H9 (cell line): ENCODE data around the gene NFIX. TPM values are rescaled to one million over a fixed set of nuclear protein-coding genes. Genes with fewer than 3 reads are reported as not detected.
A peak's percentile ranks its signal among the peaks of the same experiment; 100 is the strongest.

ENCODE experiments used
- DNase-seq: peaks from one replicate; pipeline ENCODE4 v3.0.0-alpha.2; 2017
- H2AFZ ChIP-seq: one replicate; pipeline ENCODE4 v1.6.1; 2013; ENCODE audit warnings: mild to moderate bottlenecking, low read length, control low read depth, moderate library complexity
- H2AK5ac ChIP-seq: 2 replicates; pipeline ENCODE4 v1.6.1; 2013; ENCODE audit warnings: low read length, control low read depth, mixed read lengths; ENCODE audit not compliant: insufficient read length
- H2BK120ac ChIP-seq: one replicate; pipeline ENCODE4 v1.6.1; 2013; ENCODE audit warnings: low read depth, mild to moderate bottlenecking, low read length, control low read depth, inconsistent platforms; ENCODE audit not compliant: poor library complexity, severe bottlenecking
- H2BK12ac ChIP-seq: 2 replicates; pipeline ENCODE4 v1.6.1; 2013; ENCODE audit warnings: low read length, control low read depth, mixed read lengths, low read depth; ENCODE audit not compliant: insufficient read length
- H2BK15ac ChIP-seq: 2 replicates; pipeline ENCODE4 v1.6.1; 2013; ENCODE audit warnings: low read depth, low read length, control low read depth
- H2BK20ac ChIP-seq: one replicate; pipeline ENCODE4 v1.6.1; 2013; ENCODE audit warnings: low read depth, mild to moderate bottlenecking, low read length, control low read depth, inconsistent platforms; ENCODE audit not compliant: poor library complexity, severe bottlenecking
- H2BK5ac ChIP-seq: 2 replicates; pipeline ENCODE4 v1.6.1; 2013; ENCODE audit warnings: low read length, control low read depth, mixed read lengths; ENCODE audit not compliant: insufficient read length
- H3K14ac ChIP-seq: 2 replicates; pipeline ENCODE4 v1.6.1; 2013; ENCODE audit warnings: low read length, control low read depth; ENCODE audit not compliant: insufficient read depth
- H3K18ac ChIP-seq: 2 replicates; pipeline ENCODE4 v1.6.1; 2013; ENCODE audit warnings: low read depth, mild to moderate bottlenecking, mixed read lengths, low read length, control low read depth; ENCODE audit not compliant: insufficient read length
- H3K23ac ChIP-seq: 2 replicates; pipeline ENCODE4 v1.6.1; 2013; ENCODE audit warnings: low read length, control low read depth, mixed read lengths, low read depth; ENCODE audit not compliant: insufficient read length
- H3K23me2 ChIP-seq: 2 replicates; pipeline ENCODE4 v1.6.1; 2013; ENCODE audit warnings: low read depth, mild to moderate bottlenecking, mixed read lengths, low read length, control low read depth; ENCODE audit not compliant: insufficient read length, poor library complexity, severe bottlenecking
- H3K27ac ChIP-seq: 2 replicates; pipeline ENCODE4 v1.5.1; 2013; ENCODE audit warnings: low read length, control low read depth, mixed read lengths, low read depth; ENCODE audit not compliant: insufficient read length
- H3K27me3 ChIP-seq: 2 replicates; pipeline ENCODE4 v1.6.1; 2013; ENCODE audit warnings: low read length, control low read depth, inconsistent platforms; ENCODE audit not compliant: insufficient read depth
- H3K4ac ChIP-seq: 2 replicates; pipeline ENCODE4 v1.6.1; 2013; ENCODE audit warnings: low read depth, mild to moderate bottlenecking, control low read depth, inconsistent platforms, low read length, moderate library complexity
- H3K4me1 ChIP-seq: 2 replicates; pipeline ENCODE4 v1.6.1; 2013; ENCODE audit warnings: low read length, control low read depth, inconsistent platforms; ENCODE audit not compliant: insufficient read depth
- H3K4me2 ChIP-seq: 2 replicates; pipeline ENCODE4 v1.6.1; 2013; ENCODE audit warnings: low read length, control low read depth, mixed read lengths; ENCODE audit not compliant: insufficient read length, insufficient read depth
- H3K56ac ChIP-seq: 2 replicates; pipeline ENCODE4 v1.6.1; 2013; ENCODE audit warnings: low read depth, mild to moderate bottlenecking, mixed read lengths, low read length, control low read depth; ENCODE audit not compliant: insufficient read length
- H3K79me1 ChIP-seq: 2 replicates; pipeline ENCODE4 v1.6.1; 2013; ENCODE audit warnings: low read depth, mild to moderate bottlenecking, moderate library complexity, low read length, control low read depth, inconsistent platforms; ENCODE audit not compliant: insufficient read depth, poor library complexity, severe bottlenecking
- H3K79me2 ChIP-seq: 2 replicates; pipeline ENCODE4 v1.6.1; 2013; ENCODE audit warnings: low read length, control low read depth, inconsistent platforms; ENCODE audit not compliant: insufficient read depth
- H3K9ac ChIP-seq: 2 replicates; pipeline ENCODE4 v1.6.1; 2013; ENCODE audit warnings: low read length, control low read depth, mixed read lengths; ENCODE audit not compliant: insufficient read length; ENCODE audit errors: extremely low read depth
- H3K9me3 ChIP-seq: one replicate; pipeline ENCODE4 v1.6.1; 2013; ENCODE audit warnings: low read depth, low read length, inconsistent platforms; ENCODE audit not compliant: control insufficient read depth
- H3T11ph ChIP-seq: one replicate; pipeline ENCODE4 v1.6.1; 2013; ENCODE audit warnings: mild to moderate bottlenecking, low read length, control low read depth, inconsistent platforms
- H4K20me1 ChIP-seq: one replicate; pipeline ENCODE4 v1.6.1; 2013; ENCODE audit not compliant: control insufficient read depth, insufficient read length, insufficient read depth
- H4K5ac ChIP-seq: 2 replicates; pipeline ENCODE4 v1.6.1; 2013; ENCODE audit warnings: low read depth, mild to moderate bottlenecking, mixed read lengths, low read length, control low read depth; ENCODE audit not compliant: insufficient read length
- H4K8ac ChIP-seq: replicated peaks from 2 replicates; pipeline ENCODE4 v1.6.1; 2013; ENCODE audit warnings: low read length, control low read depth, mixed read lengths, low read depth; ENCODE audit not compliant: insufficient read length
- H4K91ac ChIP-seq: 2 replicates; pipeline ENCODE4 v1.6.1; 2013; ENCODE audit warnings: low read depth, mild to moderate bottlenecking, moderate library complexity, mixed read lengths, low read length, control low read depth; ENCODE audit not compliant: insufficient read length
- H3K27ac Mint-ChIP-seq, 3 experiments: 2 replicates in 2 of 3; 3 replicates in 1 of 3; pipeline ENCODE4 v1.8.0; 2020 to 2021; ENCODE audit warnings: mixed read lengths in 3 of 3, mild to moderate bottlenecking in 1 of 3, moderate library complexity in 1 of 3
- H3K27me3 Mint-ChIP-seq: 2 replicates; pipeline ENCODE4 v1.8.0; 2021; ENCODE audit warnings: low read depth, mild to moderate bottlenecking, moderate library complexity, mixed read lengths
- H3K36me3 Mint-ChIP-seq, 3 experiments: 2 replicates in 2 of 3; 3 replicates in 1 of 3; pipeline ENCODE4 v1.8.0; 2020 to 2021; ENCODE audit warnings: low read depth in 3 of 3, mixed read lengths in 3 of 3; ENCODE audit not compliant: insufficient read depth in 1 of 3
- H3K4me1 Mint-ChIP-seq, 2 experiments: 2 replicates each; pipeline ENCODE4 v1.8.0; 2020; ENCODE audit warnings: mixed read lengths in 2 of 2
- H3K4me3 Mint-ChIP-seq, 2 experiments: 2 replicates in 1 of 2; 3 replicates in 1 of 2; pipeline ENCODE4 v1.8.0; 2020 to 2021; ENCODE audit warnings: mild to moderate bottlenecking in 2 of 2, mixed read lengths in 2 of 2, moderate library complexity in 1 of 2
- H3K9me3 Mint-ChIP-seq, 2 experiments: 2 replicates in 1 of 2; 3 replicates in 1 of 2; pipeline ENCODE4 v1.8.0; 2020; ENCODE audit warnings: mild to moderate bottlenecking in 2 of 2, mixed read lengths in 2 of 2, moderate library complexity in 1 of 2
- CTCF ChIP-seq: fragments of 200-600 bp; sonication (generic); conservative IDR thresholded peaks from 3 replicates; pipeline ENCODE4 v1.8.0; 2021; ENCODE audit warnings: antibody characterized with exemption, mild to moderate bottlenecking
- WGBS: extraction: QIAGEN DNeasy Blood & Tissue Kit; methylation state at CpG from one replicate; pipeline ENCODE4 v1.1.7; 2013; ENCODE audit warnings: missing lambda C conversion rate, low lambda C conversion rate, mixed read lengths; ENCODE audit not compliant: insufficient read length; ENCODE audit errors: extremely low coverage; 5-methylcytosine and 5-hydroxymethylcytosine counted together
- total RNA-seq: library from RNA; stranded (reverse); gene quantifications from 2 replicates; pipeline ENCODE4 v1.2.1, GENCODE V29; 2021

Gene NFIX
- total RNA-seq, 1 experiment from 2014 or later: 0.31 TPM

DNA sequence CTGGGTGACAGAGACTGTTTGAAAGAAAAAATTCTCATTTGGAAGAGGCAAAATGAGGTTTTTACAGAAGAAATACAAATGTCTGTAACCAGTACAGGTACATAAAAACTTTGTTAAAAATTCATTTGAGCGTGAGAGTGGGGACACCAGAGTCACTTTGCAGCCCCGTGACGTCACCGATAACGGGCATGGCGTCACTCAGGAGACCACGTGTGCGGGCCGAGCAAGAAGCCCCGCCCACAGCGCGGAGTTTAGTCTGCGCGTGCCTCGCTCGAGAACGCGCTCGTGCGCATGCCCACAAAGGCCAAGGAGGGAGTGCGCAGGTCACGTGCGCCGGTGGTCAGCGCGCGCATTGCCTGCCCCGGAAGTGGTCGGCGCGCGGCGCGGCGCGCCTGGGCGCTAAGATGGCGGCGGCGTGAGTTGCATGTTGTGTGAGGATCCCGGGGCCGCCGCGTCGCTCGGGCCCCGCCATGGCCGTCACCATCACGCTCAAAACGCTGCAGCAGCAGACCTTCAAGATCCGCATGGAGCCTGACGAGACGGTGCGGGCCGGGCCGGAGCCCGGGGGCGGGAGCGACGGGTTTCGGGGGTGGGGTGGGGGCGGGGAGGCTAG lies 49.7 kb upstream of the NFIX start, which contains the start of gene RAD23A:
Gene RAD23A (plus strand): TSS at position 384 of the 613 bp plus-strand sequence. CDS start 87 bp downstream, at position 471.
- Histone ChIP-seq H3K27me3 (no peaks in the 10 kb centered on the region), H2AFZ (no peak within 1 kb of the TSS), H2BK12ac (no peak within 1 kb of the TSS), H3T11ph (no peak within 1 kb of the TSS), H3K9me3 (no peaks in the 10 kb centered on the region), H3K14ac (peak within 1 kb of the TSS; percentile 94), H3K56ac (no peak within 1 kb of the TSS), H3K79me1 (no peaks in the 10 kb centered on the region), H2BK5ac (no peak within 1 kb of the TSS), H3K23ac (no peak within 1 kb of the TSS), H3K4me1 (no peaks in the 10 kb centered on the region), H4K8ac (no peak within 1 kb of the TSS), H2AK5ac (no peak within 1 kb of the TSS), H3K27ac (peak within 1 kb of the TSS; percentile 42), H2BK120ac (no peak within 1 kb of the TSS), H3K4me2 (peak within 1 kb of the TSS; percentile 96), H3K9ac (peak within 1 kb of the TSS; percentile 97), H3K4ac (no peak within 1 kb of the TSS), H3K23me2 (no peaks in the 10 kb centered on the region), H3K79me2 (no peaks in the 10 kb centered on the region; the same call in 1 of the 2 replicates), H4K91ac (no peak within 1 kb of the TSS), H4K20me1 (no peaks in the 10 kb centered on the region), H3K18ac (peak within 1 kb of the TSS; percentile 82), H4K5ac (no peak within 1 kb of the TSS), H2BK15ac (no peak within 1 kb of the TSS), H2BK20ac (no peak within 1 kb of the TSS)
- Mint-ChIP-seq H3K4me3 (peak within 1 kb of the TSS; percentile 79 to 90), H3K27ac (peak within 1 kb of the TSS; percentile 99), H3K27me3 (no peaks in the 10 kb centered on the region), H3K4me1 (peaks cover 12 to 25% of the 10 kb centered on the region in 2 experiments), H3K36me3 (peaks cover 57 to 83% (median 75%) of the 10 kb centered on the region in 3 experiments), H3K9me3 (0 out of 5 replicates have a peak, but pooled peaks cover 0 to 3% of the 10 kb centered on the region in 2 experiments)
- DNase-seq: peak; percentile 97
- no peak for TF ChIP-seq CTCF
- WGBS: no CpG with 5 or more reads among the region's 62 CpGs
